Smooth muscle cell of the brain vasculature (primary cell): ENCODE results near the gene CIDEB.
"Not testable (repeated sequence)": the region's sequence is repeated elsewhere in the genome, so short reads cannot be mapped to it uniquely, and the experiment has no call there.

ENCODE experiments used
- DNase-seq: peaks from one replicate; pipeline ENCODE4 v3.0.0-alpha.2; 2012; ENCODE audit warnings: low read depth, low spot score

Gene CIDEB

DNA sequence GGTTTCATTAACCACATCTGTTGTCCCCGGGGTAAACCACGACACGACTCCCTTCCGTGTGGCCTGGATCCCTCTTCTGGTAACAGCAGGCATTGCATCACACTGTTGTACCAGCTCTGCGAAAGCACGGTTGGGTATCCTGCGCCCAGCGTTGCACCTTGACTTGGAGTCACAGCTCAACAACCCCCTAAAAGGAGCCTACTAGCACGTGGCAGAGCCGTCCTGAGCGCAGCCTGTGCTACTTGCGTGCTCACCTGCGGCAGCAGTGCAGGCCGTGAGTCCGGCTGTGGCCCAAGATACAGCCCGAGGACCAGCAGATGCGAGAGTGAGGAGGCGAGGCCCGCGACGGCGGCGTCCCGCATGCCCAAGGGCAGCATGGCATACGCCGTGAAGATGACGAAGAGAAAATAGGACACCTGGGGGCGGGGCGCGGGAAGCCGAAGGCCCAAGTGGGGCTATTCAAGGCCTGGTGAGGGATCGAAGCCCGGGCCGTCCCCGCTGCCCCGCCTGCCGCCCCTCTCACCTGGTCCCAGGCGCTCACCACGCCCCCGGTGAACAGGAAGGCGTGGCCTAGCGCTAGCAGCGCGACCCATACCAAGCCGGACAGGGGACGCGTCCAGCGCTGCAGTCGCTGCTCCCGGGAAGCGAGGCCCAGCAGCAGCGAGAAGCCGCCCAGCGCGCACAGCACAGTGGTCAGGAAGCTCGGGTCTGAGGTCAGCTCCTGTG lies 24.7 kb upstream of the CIDEB start:
- DNase-seq, result no peak

DNA sequence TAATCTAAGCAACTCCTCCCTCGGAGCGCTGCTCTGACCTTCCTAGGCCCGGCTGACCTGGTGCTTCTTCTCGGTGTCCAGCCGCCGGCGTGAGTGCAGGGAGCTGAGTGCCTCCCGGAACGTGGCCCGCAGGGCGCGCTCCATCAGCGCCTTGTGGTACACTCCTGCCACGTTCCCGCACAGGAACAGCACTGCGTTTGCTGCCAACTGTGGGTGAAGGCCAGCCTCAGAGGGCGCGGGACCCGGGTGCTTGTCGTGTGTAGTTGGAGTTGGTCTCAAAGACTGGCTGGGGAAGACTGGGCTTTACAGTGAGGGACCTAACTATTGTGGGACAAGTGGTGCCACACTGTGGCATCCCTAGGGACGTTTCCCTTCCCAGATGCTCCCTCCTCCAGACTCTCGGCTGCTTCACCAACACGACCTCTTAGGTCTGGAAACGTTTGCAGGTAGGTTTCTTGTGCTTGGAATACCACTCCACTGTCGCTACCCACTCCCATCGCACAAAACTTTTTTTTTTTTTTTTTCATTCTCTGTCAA lies 24.0 kb upstream of the CIDEB start:
- DNase-seq, result no peak

DNA sequence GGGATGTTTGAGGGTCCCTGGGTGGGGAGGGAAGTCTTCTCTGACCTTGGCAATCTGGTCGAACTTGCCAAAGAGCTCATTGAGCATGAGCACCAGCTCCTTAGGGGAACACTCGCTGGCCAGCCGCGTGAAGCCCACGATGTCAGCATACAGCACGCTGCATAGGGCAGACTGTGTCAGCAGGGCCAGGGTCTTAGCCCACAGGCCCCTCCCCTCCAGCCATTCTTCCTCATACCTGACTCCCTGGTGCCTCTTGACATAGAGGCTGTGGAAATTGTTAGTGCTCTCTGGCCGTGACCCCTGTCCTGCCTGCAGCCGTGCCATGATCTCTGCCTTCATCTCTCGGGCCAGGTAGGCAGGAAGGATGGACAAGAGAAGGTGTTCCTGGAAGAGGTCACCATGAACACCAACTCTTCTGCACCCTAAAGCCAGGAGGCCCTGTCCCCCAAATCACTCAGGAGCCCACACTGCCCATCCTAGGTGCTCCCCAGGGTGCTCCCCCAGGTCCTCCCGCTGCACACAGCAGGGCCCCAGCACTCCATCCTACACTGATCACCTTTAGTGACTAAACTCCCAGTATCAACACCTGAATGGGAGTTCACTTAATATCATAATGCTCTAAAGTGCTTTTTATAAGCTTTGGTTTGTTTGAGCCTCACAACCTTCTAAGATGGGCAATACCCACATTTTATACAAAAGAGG lies 23.3 kb upstream of the CIDEB start:
- no peak for DNase-seq

DNA sequence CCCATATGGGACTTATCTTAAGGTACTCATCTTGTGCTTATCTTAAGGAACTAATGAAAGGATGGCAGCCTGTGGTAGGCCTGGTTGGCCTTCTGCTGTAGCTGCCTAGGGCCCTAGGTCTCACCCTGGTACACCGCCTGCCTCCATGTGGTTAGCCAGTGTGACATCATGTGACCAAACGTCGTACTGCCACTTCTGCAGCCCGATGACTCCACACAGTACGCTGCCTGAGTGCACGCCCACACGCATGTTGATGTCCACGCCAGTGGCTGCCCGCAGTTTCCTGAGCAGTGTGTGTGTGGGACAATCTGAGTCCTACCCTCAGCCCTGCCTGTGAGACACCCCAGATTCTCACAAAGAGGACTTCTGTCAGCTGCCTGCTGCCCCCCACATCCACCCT lies 22.0 kb upstream of the CIDEB start:
- no peak for DNase-seq

DNA sequence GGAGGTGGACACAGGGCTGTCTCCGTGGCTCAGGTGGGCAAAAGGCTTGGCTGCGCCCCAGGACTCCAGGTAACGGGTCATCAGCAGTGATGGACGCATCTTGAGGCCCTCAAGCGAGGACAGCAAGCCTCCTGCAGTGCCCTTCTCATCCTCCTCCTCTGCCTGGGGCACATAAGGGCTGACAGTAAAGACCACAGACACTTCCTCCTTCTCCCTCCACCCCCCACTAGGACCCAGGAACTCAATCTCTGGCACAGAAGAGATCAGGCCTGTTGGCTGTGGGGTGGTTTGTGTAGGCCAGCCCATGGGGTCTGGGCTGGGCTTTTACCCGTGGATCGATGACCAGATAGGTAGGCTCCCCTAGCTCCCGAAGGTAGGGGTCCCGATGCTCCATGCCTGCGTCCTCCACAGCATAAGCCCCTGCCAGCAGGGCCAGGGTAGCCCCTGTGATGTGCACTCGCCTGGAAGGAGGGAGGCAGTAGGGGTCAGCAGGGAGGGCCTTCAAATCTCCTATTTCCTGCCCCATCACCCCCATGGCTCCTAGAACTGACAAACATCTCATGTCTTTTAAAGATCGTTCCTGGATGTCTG lies 21.4 kb upstream of the CIDEB start:
- DNase-seq, result no peak

DNA sequence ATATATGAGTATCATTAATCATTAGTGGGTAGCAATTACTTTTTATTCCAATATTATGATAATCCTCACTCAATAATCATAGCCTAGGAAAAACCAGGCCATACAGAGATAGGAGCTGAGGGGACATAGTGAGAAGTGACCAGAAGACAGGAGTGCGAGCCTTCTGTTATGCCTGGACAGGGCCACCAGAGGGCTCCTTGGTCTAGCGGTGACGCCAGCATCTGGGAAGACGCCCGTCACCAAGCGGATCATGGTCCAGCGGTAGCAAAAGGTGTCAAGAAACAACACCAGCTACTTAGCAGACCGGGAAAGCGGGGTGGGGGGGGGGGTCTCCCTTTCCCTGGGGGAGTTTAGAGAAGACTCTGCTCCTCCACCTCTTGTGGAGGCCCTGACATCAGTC lies 20.1 kb upstream of the CIDEB start:
- DNase-seq, result not testable (repeated sequence)

DNA sequence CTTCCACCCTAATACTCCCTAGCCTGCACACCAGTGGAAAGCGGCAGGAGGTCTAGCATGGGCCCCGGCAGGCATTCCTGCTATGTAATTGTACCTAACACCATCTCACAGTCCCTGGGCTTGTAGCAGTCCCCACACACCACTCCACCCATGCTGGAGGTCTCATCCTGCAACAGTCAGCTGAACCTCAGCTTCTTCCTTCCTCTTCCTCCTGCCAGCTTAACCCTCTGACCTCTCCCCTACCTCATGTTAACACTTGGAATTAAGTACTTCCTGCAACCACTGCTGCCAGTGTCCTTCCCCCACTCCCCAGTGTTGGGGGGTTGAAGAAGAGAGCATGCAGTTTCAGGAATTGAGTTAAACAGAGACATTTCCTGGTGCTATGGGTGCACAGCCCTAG lies 19.5 kb upstream of the CIDEB start:
- DNase-seq, result no peak

DNA sequence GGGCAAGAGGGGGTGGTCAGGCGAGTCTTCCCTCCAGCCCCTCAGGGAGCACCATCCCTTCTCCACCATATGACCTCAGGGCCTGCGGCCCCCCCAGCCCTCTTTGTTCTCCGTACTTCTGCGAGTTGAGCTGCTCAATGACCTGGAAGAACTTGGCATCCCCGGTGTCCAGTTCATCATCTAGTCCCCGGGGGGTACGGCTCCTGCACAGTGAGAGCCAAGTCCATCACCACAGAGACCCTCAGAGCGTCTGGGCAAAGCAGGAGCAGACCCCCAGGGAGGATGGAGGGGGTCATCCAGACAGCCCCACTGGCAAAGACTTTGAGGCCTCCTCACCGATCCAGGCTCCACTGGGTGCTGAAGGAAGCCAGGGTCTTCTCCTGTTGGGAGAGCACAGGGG lies 18.2 kb upstream of the CIDEB start:
- DNase-seq, result no peak

DNA sequence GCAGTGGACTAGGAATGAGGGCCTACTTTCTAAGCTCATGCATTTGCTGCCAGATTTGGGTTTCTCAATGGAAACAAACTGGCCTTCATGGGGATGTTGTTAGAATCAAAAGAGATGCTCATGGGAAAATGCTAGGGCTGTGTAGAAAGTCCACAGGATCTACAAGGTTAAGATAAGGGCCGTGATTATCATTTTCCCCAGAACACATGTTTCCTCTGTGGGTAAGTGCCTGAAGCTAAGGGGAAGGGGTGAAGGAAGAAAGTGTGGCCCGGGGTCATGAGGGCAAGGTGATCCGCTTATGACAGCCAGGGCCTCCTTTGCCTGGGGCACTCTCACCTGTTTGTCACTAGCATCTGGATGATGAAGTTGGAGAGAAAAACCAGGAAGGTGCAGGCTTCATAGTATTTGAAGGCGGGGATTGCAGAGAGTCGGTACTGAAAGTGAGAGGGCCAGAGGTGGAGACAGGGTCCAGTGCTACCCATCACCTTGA lies 17.3 kb upstream of the CIDEB start:
- no peak for DNase-seq

DNA sequence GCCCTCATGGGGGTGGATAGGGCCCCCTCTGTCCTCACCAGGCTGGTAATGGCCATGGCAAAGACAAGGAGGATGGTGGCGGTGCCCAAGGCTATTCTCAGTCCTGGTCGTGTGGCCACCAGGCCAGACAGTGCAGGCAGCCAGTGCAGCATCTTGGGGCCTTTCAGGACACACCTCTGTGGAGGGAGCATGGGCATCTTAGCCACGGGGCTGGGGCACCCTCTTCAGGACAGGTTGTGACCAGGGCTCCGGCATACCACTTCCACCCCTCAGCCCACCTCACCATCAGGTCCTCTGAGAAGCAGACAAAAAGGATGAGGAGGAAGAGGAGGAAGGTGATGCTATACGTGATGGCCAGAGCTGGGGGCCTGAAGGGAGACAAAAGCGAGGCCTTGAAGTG lies 16.2 kb upstream of the CIDEB start:
- no peak for DNase-seq

DNA sequence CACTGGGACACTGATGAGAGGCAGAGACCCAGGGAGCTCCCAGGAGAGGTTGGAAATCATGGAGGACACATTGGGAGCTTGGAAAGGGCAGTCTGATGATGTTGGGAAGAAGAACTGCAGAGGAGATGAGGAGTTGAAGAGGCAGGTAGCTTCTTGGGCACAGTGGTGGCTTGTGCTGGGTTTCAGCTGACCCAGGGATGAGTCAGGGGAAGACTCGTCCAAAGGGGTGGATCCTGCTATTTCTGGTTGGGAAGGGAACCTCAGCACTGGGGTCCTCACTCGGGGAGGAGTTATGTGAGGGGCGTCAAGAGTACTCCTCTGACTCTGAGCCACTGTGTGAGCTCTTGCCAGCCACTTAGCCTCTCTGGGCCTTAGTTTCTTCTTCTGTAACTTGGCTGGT lies 15.6 kb upstream of the CIDEB start:
- DNase-seq, result no peak

DNA sequence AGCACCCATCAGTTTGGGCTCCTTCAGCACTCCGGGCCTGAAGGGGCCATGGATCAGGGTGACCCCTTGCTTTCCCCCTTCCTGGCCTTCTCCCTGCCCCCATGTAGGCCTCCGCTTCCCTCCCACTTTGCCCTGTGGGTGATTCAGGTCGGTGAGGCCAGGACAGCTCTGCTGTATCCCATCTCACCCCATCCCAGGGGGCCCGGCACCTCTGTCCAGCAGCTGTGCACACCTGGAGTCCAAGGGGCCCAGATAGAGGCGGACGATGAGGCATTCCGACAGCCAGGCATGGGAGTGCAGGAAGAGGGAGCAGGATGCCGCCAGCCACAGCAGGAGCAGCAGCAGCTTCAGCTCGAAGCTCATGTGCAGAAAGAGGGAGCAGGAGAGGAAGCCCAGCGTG lies 14.9 kb upstream of the CIDEB start:
- no peak for DNase-seq

DNA sequence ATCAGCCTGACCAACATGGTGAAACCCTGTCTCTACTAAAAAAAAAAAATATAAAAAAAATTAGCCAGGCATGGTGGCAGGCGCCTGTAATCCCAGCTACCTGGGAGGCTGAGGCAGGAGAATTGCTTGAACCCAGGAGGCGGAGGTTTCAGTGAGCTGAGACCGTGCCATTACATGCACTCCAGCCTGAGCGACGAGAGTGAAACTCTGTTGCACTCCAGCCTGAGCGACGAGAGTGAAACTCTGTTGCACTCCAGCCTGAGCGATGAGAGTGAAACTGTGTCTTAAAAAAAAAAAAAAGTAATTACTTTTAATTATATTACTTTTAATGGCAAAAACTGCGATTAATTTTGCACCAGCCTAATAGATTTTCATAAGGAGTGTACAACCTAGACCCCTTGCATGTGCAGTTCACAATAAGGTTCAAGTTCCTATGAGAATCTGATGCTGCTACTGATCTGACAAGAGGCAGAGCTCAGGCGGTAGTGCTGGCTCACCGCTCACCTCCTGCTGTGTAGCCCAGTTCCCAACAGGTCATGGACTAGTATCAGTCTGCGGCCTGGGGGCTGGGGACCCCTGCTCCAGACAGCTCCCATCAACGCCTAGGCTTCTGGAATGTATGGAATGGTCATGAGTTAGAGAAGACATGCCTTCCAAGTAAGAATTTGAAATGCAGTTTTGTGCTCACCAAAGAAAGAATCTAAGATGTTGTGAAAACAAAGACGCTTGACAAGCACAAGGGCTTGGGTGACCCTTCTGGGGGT lies 13.6 kb upstream of the CIDEB start:
- no peak for DNase-seq

DNA sequence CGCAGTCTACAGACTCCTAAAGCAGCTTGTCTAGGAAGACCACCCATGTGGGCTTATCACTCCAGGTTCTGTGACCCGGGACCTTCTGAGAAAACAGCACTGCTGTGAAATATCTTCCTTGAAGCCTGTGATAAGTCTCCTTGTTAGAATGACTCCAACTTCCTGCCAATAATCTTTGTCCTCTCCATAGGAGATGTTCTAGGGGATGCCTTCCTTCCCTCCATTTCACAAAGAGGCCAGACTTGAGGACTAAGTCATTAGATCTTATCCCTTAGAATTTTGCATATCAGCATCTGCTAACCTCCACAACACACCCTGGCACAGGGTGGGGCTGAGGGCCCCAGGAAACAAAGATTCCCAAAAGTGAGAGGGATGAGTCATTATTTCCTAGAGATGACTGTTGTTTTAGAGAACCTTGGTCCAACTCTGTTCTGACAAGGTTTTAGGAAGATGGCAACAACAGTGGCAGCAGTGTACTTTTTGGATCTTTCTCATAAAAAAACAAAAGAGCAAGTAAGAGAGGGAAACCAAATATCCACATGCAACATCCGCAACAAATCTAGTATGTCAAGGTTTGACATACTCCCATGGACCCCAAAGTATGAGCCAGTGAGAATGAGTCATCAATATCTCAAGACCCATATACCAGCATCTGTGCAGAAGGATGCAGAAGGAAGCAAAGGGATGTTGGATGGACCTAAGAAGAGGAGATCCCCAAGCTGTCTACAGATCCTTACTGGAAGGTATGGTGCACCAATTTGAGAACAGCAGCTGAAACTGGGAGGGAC lies 9.6 kb upstream of the CIDEB start:
- no peak for DNase-seq

DNA sequence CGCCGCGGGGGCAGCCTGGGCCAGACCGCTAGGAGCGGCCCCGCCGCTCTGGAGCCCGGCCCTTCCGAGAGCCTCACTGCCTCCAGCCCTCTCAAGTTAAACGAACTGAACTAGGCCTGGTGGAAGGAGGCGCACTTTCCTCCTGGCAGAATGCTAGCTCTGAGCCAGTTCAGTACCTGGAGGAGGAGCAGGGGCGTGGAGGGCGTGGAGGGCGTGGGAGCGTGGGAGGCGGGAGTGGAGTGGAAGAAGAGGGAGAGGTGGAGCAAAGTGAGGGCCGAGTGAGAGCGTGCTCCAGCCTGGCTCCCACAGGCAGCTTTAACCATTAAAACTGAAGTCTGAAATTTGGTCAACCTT lies 8.8 kb upstream of the CIDEB start:
- no peak for DNase-seq

DNA sequence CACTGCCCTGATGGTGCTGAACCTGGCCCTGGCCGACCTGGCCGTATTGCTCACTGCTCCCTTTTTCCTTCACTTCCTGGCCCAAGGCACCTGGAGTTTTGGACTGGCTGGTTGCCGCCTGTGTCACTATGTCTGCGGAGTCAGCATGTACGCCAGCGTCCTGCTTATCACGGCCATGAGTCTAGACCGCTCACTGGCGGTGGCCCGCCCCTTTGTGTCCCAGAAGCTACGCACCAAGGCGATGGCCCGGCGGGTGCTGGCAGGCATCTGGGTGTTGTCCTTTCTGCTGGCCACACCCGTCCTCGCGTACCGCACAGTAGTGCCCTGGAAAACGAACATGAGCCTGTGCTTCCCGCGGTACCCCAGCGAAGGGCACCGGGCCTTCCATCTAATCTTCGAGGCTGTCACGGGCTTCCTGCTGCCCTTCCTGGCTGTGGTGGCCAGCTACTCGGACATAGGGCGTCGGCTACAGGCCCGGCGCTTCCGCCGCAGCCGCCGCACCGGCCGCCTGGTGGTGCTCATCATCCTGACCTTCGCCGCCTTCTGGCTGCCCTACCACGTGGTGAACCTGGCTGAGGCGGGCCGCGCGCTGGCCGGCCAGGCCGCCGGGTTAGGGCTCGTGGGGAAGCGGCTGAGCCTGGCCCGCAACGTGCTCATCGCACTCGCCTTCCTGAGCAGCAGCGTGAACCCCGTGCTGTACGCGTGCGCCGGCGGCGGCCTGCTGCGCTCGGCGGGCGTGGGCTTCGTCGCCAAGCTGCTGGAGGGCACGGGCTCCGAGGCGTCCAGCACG lies 8.2 kb upstream of the CIDEB start:
- DNase-seq, result no peak

DNA sequence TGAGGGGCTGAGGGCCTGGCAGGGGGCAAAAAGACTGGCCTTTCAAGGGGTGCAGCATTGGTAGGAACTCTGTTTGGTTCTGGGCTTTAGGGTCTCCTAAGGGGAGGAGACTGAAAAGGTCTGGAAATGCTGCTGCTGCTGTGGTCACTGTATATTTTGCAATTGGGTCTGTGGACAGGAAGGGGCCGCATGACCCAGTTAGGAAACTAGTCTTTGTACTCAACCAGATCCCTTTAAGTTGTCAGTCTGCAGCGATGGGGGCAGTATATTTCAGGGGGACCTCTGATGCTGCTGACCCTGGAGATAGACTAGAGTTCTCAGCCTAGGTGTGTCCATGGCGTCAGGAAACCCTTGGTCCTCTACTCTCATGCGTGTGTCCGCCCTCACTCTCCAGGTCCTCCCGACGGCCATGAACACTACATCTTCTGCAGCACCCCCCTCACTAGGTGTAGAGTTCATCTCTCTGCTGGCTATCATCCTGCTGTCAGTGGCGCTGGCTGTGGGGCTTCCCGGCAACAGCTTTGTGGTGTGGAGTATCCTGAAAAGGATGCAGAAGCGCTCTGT lies 7.5 kb upstream of the CIDEB start:
- no peak for DNase-seq

DNA sequence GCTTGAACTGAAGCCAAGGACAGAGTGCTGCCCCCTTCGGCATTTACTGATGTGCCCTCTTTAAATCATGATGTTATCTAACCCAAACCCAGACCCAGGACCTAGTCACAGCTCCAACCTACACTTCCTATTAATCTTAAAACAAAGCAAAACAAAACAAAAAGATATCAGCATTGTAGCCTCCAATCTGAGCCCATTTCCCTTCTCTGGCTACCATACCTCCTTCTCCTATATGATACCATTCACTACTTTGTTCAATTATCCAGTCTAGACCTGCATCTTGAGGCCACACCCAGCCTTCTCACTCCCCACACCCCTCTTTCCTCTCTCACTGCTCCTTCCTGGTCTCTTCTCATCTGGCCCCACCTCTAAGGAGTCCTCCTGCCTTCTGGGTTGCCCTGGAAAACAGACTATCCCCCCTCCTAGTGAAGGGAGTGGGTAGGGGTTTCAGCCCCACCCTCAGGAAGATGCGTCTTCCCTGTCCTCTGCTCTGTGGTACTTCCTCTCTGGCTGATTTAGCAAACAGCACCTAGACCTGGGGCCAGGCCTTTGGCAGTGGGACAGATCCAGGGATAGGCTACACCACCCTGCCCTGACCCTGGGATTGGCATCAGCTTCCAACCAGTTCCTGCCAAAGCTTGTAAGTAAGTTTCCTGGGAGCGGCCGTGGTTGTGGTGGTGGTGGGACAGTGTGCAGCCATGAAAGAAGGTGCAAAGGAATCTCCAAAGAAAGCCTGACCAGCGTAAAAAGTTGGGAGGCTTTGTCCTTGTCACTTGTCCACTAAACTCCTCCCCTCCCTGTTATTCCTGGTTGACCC lies 6.8 kb upstream of the CIDEB start:
- DNase-seq, result no peak

DNA sequence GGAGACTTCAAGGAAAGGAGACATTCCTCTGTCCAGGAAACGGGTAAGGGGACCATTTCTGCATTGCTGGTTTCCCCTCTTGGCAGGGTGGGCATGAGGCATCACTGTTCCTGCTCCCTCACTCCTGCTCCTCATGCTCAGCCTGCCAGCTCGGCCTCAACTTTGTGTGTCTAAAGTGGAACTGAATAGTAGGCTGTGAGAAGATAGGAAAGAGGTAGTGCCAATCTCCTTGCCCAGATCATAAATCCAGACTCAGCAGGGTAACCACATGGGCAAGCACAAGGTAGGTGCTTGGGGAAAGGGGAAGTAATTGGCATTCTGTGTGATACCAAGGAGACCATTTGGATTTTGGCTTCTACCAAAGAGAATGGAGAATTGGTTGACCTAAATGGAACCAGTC lies 6.1 kb upstream of the CIDEB start:
- DNase-seq, result no peak
